BLaER1 treated with 17β-estradiol and CSF1 and Interleukin-3, amounts not matched to agents 10 nM and 100 nM (cell line): ENCODE data around the gene RAB11FIP3.
"Not testable (repeated sequence)": the region's sequence is repeated elsewhere in the genome, so short reads cannot be mapped to it uniquely, and the experiment has no call there.

ENCODE experiments used
- H3K27ac ChIP-seq, 11 experiments: shearing (Covaris generic); formaldehyde crosslinking; 2 replicates each; pipeline ENCODE4 v1.8.1; 2022
- H3K27me3 ChIP-seq, 11 experiments: shearing (Covaris generic); formaldehyde crosslinking; 2 replicates each; pipeline ENCODE4 v1.8.1; 2022
- H3K36me3 ChIP-seq, 11 experiments: shearing (Covaris generic); formaldehyde crosslinking; 2 replicates each; pipeline ENCODE4 v1.8.1; 2022
- H3K4me1 ChIP-seq, 10 experiments: shearing (Covaris generic); formaldehyde crosslinking; 2 replicates each; pipeline ENCODE4 v1.8.1; 2022
- H3K4me2 ChIP-seq, 11 experiments: shearing (Covaris generic); formaldehyde crosslinking; 2 replicates each; pipeline ENCODE4 v1.8.1; 2022
- H3K4me3 ChIP-seq, 10 experiments: shearing (Covaris generic); formaldehyde crosslinking; 2 replicates each; pipeline ENCODE4 v1.8.1; 2022
- H3K9ac ChIP-seq, 11 experiments: shearing (Covaris generic); formaldehyde crosslinking; 2 replicates each; pipeline ENCODE4 v1.8.1; 2022
- H3K9me3 ChIP-seq, 11 experiments: shearing (Covaris generic); formaldehyde crosslinking; replicated peaks in 1 of 11; 2 replicates each; pipeline ENCODE4 v1.8.1; 2022
- H4K20me1 ChIP-seq, 11 experiments: shearing (Covaris generic); formaldehyde crosslinking; 2 replicates each; pipeline ENCODE4 v1.8.1; 2022
- Cebpa-rat ChIP-seq, 11 experiments: shearing (Covaris generic); IDR thresholded peaks; 2 replicates each; pipeline ENCODE4 v1.8.1; 2022

The RAB11FIP3 gene

DNA sequence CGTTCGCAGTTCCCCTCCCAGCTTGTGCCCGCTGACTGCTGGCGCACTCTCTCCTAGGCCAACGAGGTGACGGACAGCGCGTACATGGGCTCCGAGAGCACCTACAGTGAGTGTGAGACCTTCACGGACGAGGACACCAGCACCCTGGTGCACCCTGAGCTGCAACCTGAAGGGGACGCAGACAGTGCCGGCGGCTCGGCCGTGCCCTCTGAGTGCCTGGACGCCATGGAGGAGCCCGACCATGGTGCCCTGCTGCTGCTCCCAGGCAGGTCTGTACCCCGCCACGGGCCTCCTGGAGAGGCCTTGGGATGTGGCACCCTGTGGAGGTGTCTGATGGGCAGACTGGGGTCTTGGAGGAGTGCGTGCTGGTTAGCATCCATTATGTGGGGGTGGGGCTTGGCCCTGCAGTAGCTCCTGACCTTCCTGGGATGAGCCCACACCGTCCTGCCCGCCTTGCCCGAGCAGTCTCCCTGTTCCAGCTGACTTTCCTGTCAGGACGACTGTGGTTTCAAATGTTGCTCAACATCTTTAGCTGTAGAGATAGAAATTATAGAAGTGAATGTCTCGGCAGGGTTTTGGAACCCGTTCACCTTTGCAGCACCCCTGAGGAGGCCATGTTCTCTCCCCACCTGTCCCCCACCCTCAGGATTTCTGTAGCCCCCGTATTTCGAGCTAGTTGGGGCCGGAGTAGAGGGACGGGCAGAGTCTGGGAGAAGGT, 57.2 kb downstream of the RAB11FIP3 start:
- H3K4me2 ChIP-seq = peak overlapping the region in 2 of 11 experiments; percentile 3 to 12; a peak in 2 of 22 replicates
- 0 out of 22 replicates have a peak, but pooled peaks of 1 of the 11 experiments have one; percentile 20 for TF ChIP-seq Cebpa-rat (IDR thresholded peaks at IDR 0.05)
- H3K9ac ChIP-seq = 0 out of 22 replicates have a peak overlapping the region, but pooled peaks of 1 of the 11 experiments have one; percentile 24
- peaks cover 11 to 41% (median 35%) of the 10 kb centered on the region in 10 experiments for H3K4me1 ChIP-seq
- peaks cover 13 to 76% (median 50%) of the 10 kb centered on the region in 11 experiments for H3K36me3 ChIP-seq
- H3K9me3 ChIP-seq = no peaks in the 10 kb centered on the region
- H3K27ac ChIP-seq = no peak overlapping the region
- H3K27me3 ChIP-seq = no peaks in the 10 kb centered on the region
- H3K4me3 ChIP-seq = no peak overlapping the region
- peaks cover 0 to 65% (median 10%) of the 10 kb centered on the region in 11 experiments; a peak in 10 of 22 replicates for H4K20me1 ChIP-seq

DNA sequence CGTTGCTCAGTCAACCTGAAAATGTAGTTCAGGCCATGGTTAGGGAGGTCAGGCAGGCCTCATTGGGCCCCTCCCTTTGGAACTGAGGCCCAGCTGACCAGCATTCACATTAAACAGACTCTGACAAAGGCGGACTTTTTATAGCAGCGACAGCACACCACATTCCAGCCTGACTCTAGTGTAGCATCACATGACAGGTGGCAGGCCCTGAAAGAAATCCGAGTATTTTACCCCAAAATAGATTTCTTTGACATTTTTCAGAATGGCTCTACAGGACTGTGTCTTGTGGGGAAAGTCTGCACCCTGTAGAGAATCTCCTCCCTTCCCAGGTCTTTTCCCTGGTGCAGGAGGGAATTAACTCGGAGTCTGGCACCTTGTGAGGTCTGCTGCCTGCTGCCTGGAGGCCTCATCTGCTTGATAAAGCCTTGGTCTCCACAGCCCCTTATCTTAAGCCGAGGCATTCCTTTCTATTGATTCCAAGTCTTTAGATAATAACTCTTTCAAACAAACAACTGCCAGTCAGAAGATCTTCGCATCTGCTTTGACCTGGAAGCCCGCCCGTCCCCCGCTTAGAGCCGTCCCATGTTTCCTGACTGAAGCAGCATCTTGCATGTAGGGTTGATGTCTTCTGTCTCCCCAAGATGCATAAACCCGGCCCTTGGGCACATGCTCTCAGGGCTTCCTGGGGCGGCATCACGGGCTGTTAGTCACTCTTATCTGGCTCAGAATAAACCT, 58.1 kb downstream of the RAB11FIP3 start:
- peaks cover 0 to 61% (median 7%) of the 10 kb centered on the region in 11 experiments; a peak in 10 of 22 replicates for H4K20me1 ChIP-seq
- TF ChIP-seq Cebpa-rat (IDR thresholded peaks at IDR 0.05) = no peak
- H3K9me3 ChIP-seq = no peaks in the 10 kb centered on the region
- peaks cover 15 to 73% (median 50%) of the 10 kb centered on the region in 11 experiments for H3K36me3 ChIP-seq
- H3K4me2 ChIP-seq = 0 out of 22 replicates have a peak overlapping the region, but pooled peaks of 3 of the 11 experiments have one; percentile 3 to 12 (median 12)
- H3K27me3 ChIP-seq = no peaks in the 10 kb centered on the region
- no peak overlapping the region for H3K4me3 ChIP-seq
- peaks cover 11 to 48% (median 39%) of the 10 kb centered on the region in 10 experiments for H3K4me1 ChIP-seq
- no peak overlapping the region for H3K27ac ChIP-seq
- no peak overlapping the region for H3K9ac ChIP-seq

DNA sequence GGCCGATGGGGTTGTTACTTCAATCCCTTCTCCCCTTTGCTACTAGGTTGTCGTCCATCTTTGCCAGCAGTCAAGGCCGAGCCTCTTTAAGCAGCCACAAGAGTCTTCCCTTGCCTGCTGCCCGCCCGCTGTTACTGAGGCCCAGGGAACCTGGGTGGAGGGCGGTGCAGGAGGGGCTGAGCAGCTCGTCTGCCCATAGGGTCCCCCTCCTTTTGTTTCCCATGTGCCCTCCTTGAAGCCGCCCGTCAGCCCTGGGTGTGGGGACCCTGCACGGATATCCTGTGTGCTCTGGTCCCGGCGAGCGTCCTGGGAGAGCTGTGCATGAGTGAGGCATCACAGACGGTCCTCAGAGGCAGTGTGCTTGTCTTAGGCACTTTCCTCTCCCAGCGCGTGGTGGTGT, 64.2 kb downstream of the RAB11FIP3 start:
- H3K9ac ChIP-seq = peak overlapping the region in 1 of 11 experiments; percentile 9; a peak in 1 of 22 replicates
- H3K27me3 ChIP-seq = no peaks in the 10 kb centered on the region
- H3K27ac ChIP-seq = no peak overlapping the region
- H4K20me1 ChIP-seq = peaks cover 0 to 62% (median 6%) of the 10 kb centered on the region in 11 experiments; a peak in 17 of 22 replicates
- no peaks in the 10 kb centered on the region for H3K9me3 ChIP-seq
- H3K4me3 ChIP-seq = no peak overlapping the region
- no peak overlapping the region for H3K4me2 ChIP-seq
- no peak for TF ChIP-seq Cebpa-rat (IDR thresholded peaks at IDR 0.05)
- H3K4me1 ChIP-seq = peaks cover 11 to 52% (median 30%) of the 10 kb centered on the region in 10 experiments
- H3K36me3 ChIP-seq = peaks cover 39 to 74% (median 56%) of the 10 kb centered on the region in 11 experiments

DNA sequence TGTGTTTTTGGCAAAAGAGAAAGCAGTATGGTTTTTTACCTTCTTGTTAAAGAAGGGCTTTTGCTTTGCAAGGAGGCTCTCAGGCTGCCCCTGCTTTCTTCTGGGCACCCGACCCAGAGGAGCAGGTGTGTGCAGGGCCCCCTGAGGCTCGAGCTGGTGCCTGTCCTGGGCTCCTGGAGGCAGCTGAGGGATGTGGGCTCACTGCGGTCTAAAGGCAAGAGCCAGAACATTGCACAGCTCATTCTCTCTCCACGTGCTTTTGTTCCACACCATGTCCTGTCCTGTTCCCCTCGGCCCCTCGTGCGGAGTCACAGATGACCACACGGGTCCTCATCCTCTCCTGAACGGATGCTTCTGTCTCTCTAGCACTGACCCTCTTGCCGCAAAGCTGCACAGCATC, 65.3 kb downstream of the RAB11FIP3 start:
- Histone ChIP-seq H3K27ac (no peak overlapping the region), H3K36me3 (peaks cover 32 to 65% (median 51%) of the 10 kb centered on the region in 11 experiments), H3K9ac (no peak overlapping the region), H3K4me2 (no peak overlapping the region), H3K4me3 (no peak overlapping the region), H4K20me1 (peaks cover 0 to 70% (median 17%) of the 10 kb centered on the region in 11 experiments; a peak in 18 of 22 replicates), H3K4me1 (peaks cover 11 to 54% (median 31%) of the 10 kb centered on the region in 10 experiments), H3K9me3 (no peaks in the 10 kb centered on the region), H3K27me3 (no peaks in the 10 kb centered on the region)
- no peak for TF ChIP-seq Cebpa-rat (IDR thresholded peaks at IDR 0.05)

DNA sequence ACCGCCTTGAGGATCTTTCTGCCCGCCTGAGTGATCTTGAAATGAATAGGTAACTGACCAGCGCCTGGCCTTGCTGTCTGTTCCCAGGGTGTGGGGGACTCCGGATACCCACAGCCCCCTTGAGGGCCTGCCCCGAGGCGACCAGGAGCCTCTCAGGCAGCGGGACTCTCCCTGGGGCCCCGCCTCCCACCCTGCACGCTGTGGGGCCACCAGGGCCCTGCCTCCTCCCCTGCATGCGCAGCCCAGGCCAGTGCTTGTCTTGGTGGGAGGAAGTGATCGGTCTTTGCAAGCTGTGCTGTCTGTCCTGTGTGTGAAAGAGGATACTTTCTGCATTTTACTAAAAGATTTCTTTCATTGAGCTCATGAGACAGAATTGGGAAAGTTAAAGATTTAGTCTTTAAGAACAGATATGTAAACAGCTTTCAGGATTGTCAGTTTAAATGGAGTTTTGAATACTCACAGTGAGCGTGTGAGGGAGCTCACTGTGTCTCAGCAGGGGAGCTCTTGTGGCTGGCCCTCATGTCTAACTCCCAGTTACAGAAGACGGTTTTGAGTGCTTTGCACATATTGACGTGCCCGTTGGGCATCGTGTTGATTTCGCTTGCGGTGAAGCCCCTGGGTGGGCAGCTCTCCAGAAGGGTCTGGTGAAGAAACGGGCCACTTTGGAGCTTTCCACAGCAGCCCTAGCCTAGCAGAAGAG, 65.9 kb downstream of the RAB11FIP3 start:
- Histone ChIP-seq H3K9ac (0 out of 22 replicates have a peak overlapping the region, but pooled peaks of 1 of the 11 experiments have one; percentile 37), H3K4me2 (no peak overlapping the region), H4K20me1 (peaks cover 0 to 76% (median 19%) of the 10 kb centered on the region in 11 experiments; a peak in 18 of 22 replicates), H3K9me3 (no peaks in the 10 kb centered on the region), H3K27me3 (no peaks in the 10 kb centered on the region), H3K36me3 (peaks cover 37 to 71% (median 57%) of the 10 kb centered on the region in 11 experiments), H3K27ac (no peak overlapping the region; a peak in 1 of 22 replicates), H3K4me3 (no peak overlapping the region), H3K4me1 (peaks cover 7 to 48% (median 25%) of the 10 kb centered on the region in 10 experiments)
- TF ChIP-seq Cebpa-rat (IDR thresholded peaks at IDR 0.05) = no peak

DNA sequence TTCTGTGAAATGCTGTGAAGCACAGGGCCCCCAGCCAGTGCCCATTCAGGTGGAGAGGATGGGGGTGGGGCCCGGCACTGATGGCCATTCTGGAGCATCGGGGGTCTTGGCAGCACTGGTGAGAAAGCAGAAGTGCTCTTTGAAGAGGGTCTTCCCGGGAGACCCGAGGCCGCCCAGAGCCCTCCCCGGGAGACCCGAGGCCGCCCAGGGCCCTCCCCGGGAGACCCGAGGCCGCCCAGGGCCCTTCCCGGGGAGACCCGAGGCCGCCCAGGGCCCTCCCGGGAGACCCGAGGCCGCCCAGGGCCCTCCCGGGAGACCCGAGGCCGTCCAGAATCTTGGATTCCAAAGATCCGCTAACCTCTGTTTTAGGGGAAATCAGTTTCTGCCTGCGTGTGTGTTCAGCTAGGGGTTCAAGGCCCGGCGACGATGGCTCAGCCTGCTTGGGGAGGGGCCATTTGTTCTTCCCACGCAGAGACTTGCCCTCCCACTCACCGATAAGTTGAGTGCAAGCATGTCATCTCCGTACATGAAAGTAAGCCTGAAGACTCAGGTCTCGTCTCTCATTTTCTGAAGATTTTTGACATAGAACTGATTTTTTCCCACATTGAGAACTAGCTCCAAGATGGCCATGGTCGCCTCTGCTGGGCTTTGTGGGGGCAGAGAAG, 66.9 kb downstream of the RAB11FIP3 start:
- H3K9me3 ChIP-seq = no peaks in the 10 kb centered on the region
- H3K9ac ChIP-seq = peak overlapping the region in 3 of 11 experiments; percentile 4 to 47 (median 43); a peak in 4 of 22 replicates
- peak overlapping the region in 5 of 11 experiments; percentile 31 to 60 (median 54); a peak in 6 of 22 replicates for H3K27ac ChIP-seq
- H3K4me2 ChIP-seq = peak overlapping the region in 2 of 11 experiments; percentile 6 to 13; a peak in 2 of 22 replicates
- H4K20me1 ChIP-seq = peaks cover 0 to 75% (median 19%) of the 10 kb centered on the region in 11 experiments; a peak in 18 of 22 replicates
- H3K4me1 ChIP-seq = peaks cover 0 to 38% (median 15%) of the 10 kb centered on the region in 10 experiments; a peak in 13 of 20 replicates
- no peak for TF ChIP-seq Cebpa-rat (IDR thresholded peaks at IDR 0.05)
- no peaks in the 10 kb centered on the region for H3K27me3 ChIP-seq
- H3K4me3 ChIP-seq = no peak overlapping the region
- H3K36me3 ChIP-seq = peaks cover 46 to 80% (median 66%) of the 10 kb centered on the region in 11 experiments

DNA sequence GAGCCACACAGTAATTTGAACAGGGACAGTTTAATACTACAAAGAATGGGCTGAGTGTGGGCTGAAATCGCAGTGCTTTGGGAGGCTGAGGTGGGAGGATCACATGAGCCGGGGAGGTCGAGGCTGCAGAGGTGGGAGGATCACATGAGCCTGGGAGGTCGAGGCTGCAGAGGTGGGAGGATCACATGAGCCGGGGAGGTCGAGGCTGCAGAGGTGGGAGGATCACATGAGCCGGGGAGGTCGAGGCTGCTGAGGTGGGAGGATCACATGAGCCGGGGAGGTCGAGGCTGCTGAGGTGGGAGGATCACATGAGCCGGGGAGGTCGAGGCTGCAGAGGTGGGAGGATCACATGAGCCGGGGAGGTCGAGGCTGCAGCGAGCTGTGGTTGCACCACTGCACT, 69.2 kb downstream of the RAB11FIP3 start:
- not testable (repeated sequence) for H3K27me3 ChIP-seq, H3K9me3 ChIP-seq, H3K9ac ChIP-seq, H3K4me3 ChIP-seq, H3K4me2 ChIP-seq, H3K27ac ChIP-seq
- Histone ChIP-seq H3K4me1 (peaks cover 0 to 24% (median 1%) of the 10 kb centered on the region in 10 experiments; a peak in 4 of 20 replicates), H4K20me1 (peaks cover 0 to 59% (median 19%) of the 10 kb centered on the region in 11 experiments; a peak in 18 of 22 replicates), H3K36me3 (peaks cover 53 to 82% (median 71%) of the 10 kb centered on the region in 11 experiments)
